Suprapubic skin (tissue), 4 donors: ENCODE measurements around the gene GIMAP5.

ENCODE experiments used
- EP300 ChIP-seq: sonication (generic); formaldehyde crosslinking; IDR thresholded peaks from one replicate; pipeline ENCODE4 v1.6.1; 2017; ENCODE audit warnings: antibody characterized with exemption
- POLR2A ChIP-seq, 2 donors: fragments of 450-650 bp; IDR thresholded peaks; one replicate each; pipeline ENCODE4 v1.6.1; 2017; ENCODE audit warnings: antibody characterized with exemption in 2 of 2, mild to moderate bottlenecking in 2 of 2, moderate library complexity in 2 of 2
- POLR2AphosphoS5 ChIP-seq, 3 donors: sonication (generic); formaldehyde crosslinking; IDR thresholded peaks; one replicate each; pipeline ENCODE4 v1.6.1; 2017; ENCODE audit warnings: antibody characterized with exemption in 3 of 3
- TF ChIP-seq, protein P1 (sequence below), 2 donors: fragments of 200-600 bp in 1 of 2; fragments of 450-650 bp in 1 of 2; sonication (generic) in 1 of 2; IDR thresholded peaks; one replicate each; pipeline ENCODE4 v1.5.1; 2016 to 2019; ENCODE audit warnings: antibody characterized with exemption in 2 of 2, mild to moderate bottlenecking in 1 of 2, moderate library complexity in 1 of 2

DNA sequence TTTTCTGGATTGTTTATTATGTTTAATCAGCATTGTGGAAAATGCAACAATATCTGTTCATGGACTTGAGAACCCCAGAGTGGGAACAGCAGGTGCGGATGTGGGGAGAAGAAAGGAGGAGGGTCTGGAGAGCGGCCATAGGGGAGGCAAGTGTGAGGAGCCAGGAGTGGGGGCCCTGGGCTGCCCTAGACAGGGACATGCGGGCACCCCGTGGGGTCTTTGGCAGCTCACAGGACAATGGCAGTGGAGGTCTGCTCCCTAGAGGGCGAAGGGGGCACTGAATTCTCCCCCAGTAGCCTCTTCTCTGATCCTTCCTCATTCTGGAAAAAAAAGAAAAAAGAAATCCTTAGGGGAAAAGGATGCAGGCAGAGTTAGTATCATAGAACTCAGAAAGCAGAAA, 54.1 kb downstream of the GIMAP5 start:
- TF ChIP-seq, protein P1, sequence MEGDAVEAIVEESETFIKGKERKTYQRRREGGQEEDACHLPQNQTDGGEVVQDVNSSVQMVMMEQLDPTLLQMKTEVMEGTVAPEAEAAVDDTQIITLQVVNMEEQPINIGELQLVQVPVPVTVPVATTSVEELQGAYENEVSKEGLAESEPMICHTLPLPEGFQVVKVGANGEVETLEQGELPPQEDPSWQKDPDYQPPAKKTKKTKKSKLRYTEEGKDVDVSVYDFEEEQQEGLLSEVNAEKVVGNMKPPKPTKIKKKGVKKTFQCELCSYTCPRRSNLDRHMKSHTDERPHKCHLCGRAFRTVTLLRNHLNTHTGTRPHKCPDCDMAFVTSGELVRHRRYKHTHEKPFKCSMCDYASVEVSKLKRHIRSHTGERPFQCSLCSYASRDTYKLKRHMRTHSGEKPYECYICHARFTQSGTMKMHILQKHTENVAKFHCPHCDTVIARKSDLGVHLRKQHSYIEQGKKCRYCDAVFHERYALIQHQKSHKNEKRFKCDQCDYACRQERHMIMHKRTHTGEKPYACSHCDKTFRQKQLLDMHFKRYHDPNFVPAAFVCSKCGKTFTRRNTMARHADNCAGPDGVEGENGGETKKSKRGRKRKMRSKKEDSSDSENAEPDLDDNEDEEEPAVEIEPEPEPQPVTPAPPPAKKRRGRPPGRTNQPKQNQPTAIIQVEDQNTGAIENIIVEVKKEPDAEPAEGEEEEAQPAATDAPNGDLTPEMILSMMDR (IDR thresholded peaks at IDR 0.05) = no peak
- no peak for TF ChIP-seq POLR2A (IDR thresholded peaks at IDR 0.05)
- no peak for TF ChIP-seq EP300
- no peak for TF ChIP-seq POLR2AphosphoS5 (IDR thresholded peaks at IDR 0.05)
